HCT116 (cell line): ENCODE measurements around the gene C1QTNF9B. TPM values are rescaled to one million over a fixed set of nuclear protein-coding genes. Genes with fewer than 3 reads are reported as not detected.

Experiments
- ATAC-seq: fragments of 200-7000 bp; cut with Tn5 transposase; 2 replicates; pipeline ENCODE4 v1.9.1; 2020; ENCODE audit warnings: mild to moderate bottlenecking, moderate library complexity
- BruUV-seq: library from RNA; stranded (reverse); fragments of 400-500 nt; replicated peaks from 2 replicates; lab custom pipeline; 2021; lab: Mats Ljungman, UMichigan
- CTCF ChIA-PET: fragments of 300-600 bp; sonication (Branson Sonifier 250); formaldehyde crosslinking; loops from one replicate; lab custom pipeline; 2021; ENCODE audit warnings: antibody characterized with exemption; lab: Charles Lee
- POLR2A ChIA-PET: fragments of 300-600, 350-600 bp; sonication (Branson Sonifier 250); formaldehyde crosslinking; loops from one replicate; lab custom pipeline; 2021; ENCODE audit warnings: antibody characterized with exemption; lab: Charles Lee
- RAD21 ChIA-PET, 2 experiments: fragments of 300-600 bp; sonication (Branson Sonifier 250); formaldehyde crosslinking; loops; one replicate each; lab custom pipeline; 2023; ENCODE audit warnings: low total read pairs in 2 of 2; ENCODE audit not compliant: uncharacterized antibody in 2 of 2, unreplicated experiment in 2 of 2, low non-redundant PET in 1 of 2; lab: Charles Lee
- DNase-seq: peaks from one replicate; pipeline ENCODE4 v3.0.0-alpha.2; 2010; ENCODE audit warnings: low read depth, low spot score
- H2AFZ ChIP-seq: fragments of 200-600 bp; shearing (Covaris generic), sonication (generic); 2 replicates; pipeline ENCODE4 v1.6.1; 2017; ENCODE audit warnings: low read depth, mixed run types, mixed read lengths, antibody characterized with exemption, low read length; ENCODE audit not compliant: poor library complexity, severe bottlenecking
- H3K27ac ChIP-seq: 2 replicates; pipeline ENCODE4 v1.5.1; 2012; ENCODE audit warnings: low read depth, low read length
- H3K27me3 ChIP-seq: fragments of 200-600 bp; sonication (generic); 2 replicates; pipeline ENCODE4 v1.6.1; 2016; ENCODE audit warnings: mixed run types, low read length, mixed read lengths; ENCODE audit not compliant: insufficient read depth
- H3K36me3 ChIP-seq, 2 experiments: fragments of 200-500 bp in 1 of 2; fragments of 200-600 bp in 1 of 2; sonication (Bioruptor generic) in 1 of 2; sonication (generic) in 1 of 2; 2 replicates each; pipeline versions ENCODE4 v1.5.1 to v1.6.1; 2014 to 2016; ENCODE audit warnings: low read length in 2 of 2, inconsistent platforms in 1 of 2, mixed read lengths in 1 of 2, mixed run types in 1 of 2; ENCODE audit not compliant: insufficient read depth in 2 of 2, control insufficient read depth in 1 of 2
- H3K4me1 ChIP-seq, 2 experiments: fragments of 200-600 bp in 1 of 2; sonication (generic) in 1 of 2; 2 replicates each; pipeline versions ENCODE4 v1.5.1 to v1.6.1; 2012 to 2017; ENCODE audit warnings: low read length in 2 of 2, inconsistent platforms in 1 of 2, mild to moderate bottlenecking in 1 of 2, mixed read lengths in 1 of 2, mixed run types in 1 of 2, moderate library complexity in 1 of 2; ENCODE audit not compliant: insufficient read depth in 2 of 2, control insufficient read depth in 1 of 2
- H3K4me2 ChIP-seq: fragments of 200-600 bp; sonication (generic); 2 replicates; pipeline ENCODE4 v1.6.1; 2017; ENCODE audit warnings: mixed run types, low read length, mixed read lengths
- H3K4me3 ChIP-seq, 2 experiments: fragments of 200-600 bp in 1 of 2; sonication (generic) in 1 of 2; replicated peaks in 1 of 2; 2 replicates each; pipeline ENCODE4 v1.5.1; 2011 to 2016; ENCODE audit warnings: low read length in 2 of 2, control low read depth in 1 of 2, low read depth in 1 of 2, mild to moderate bottlenecking in 1 of 2, mixed read lengths in 1 of 2, mixed run types in 1 of 2
- H3K79me2 ChIP-seq: fragments of 200-600 bp; sonication (generic); 2 replicates; pipeline ENCODE4 v1.6.1; 2017; ENCODE audit warnings: mild to moderate bottlenecking, mixed run types, low read length, moderate library complexity, mixed read lengths; ENCODE audit not compliant: insufficient read depth
- H3K9ac ChIP-seq: fragments of 200-600 bp; sonication (generic); 2 replicates; pipeline ENCODE4 v1.6.1; 2016; ENCODE audit warnings: low read length, mixed read lengths
- H3K9me2 ChIP-seq: fragments of 200-600 bp; sonication (generic), shearing (Covaris generic); 2 replicates; pipeline ENCODE4 v1.6.1; 2017; ENCODE audit warnings: mixed run types, mild to moderate bottlenecking, moderate library complexity; ENCODE audit not compliant: insufficient read depth
- H3K9me3 ChIP-seq, 2 experiments: fragments of 200-500 bp in 1 of 2; fragments of 200-600 bp in 1 of 2; sonication (Bioruptor generic) in 1 of 2; sonication (generic) in 1 of 2; 2 replicates each; pipeline ENCODE4 v1.6.1; 2014 to 2017; ENCODE audit warnings: low read length in 2 of 2, mixed read lengths in 2 of 2, inconsistent platforms in 1 of 2, low read depth in 1 of 2, mild to moderate bottlenecking in 1 of 2, mixed run types in 1 of 2, moderate library complexity in 1 of 2; ENCODE audit not compliant: control insufficient read depth in 1 of 2, insufficient read depth in 1 of 2
- H4K20me1 ChIP-seq: fragments of 200-600 bp; sonication (generic), shearing (Covaris generic); 2 replicates; pipeline ENCODE4 v1.6.1; 2017; ENCODE audit warnings: mixed run types, mild to moderate bottlenecking, moderate library complexity; ENCODE audit not compliant: insufficient read depth
- EGR1 ChIP-seq: IDR thresholded peaks from 2 replicates; pipeline ENCODE4 v1.6.1; 2012; ENCODE audit warnings: low read depth
- EZH2 ChIP-seq: fragments of 200-600 bp; sonication (generic); IDR thresholded peaks from 2 replicates; pipeline ENCODE4 v1.6.1; 2017; ENCODE audit warnings: antibody characterized with exemption, mixed run types
- EZH2phosphoT487 ChIP-seq: fragments of 200-600 bp; IDR thresholded peaks from 2 replicates; pipeline ENCODE4 v1.6.1; 2018; ENCODE audit warnings: antibody characterized with exemption, borderline replicate concordance
- FOSL1 ChIP-seq: IDR thresholded peaks from 2 replicates; pipeline ENCODE4 v1.6.1; 2012; ENCODE audit warnings: low read depth
- JUND ChIP-seq: IDR thresholded peaks from 2 replicates; pipeline ENCODE4 v1.6.1; 2012
- POLR2A ChIP-seq: IDR thresholded peaks from 2 replicates; pipeline ENCODE4 v1.7.0; 2011; ENCODE audit warnings: borderline replicate concordance; ENCODE audit not compliant: insufficient read depth, insufficient read length; ENCODE audit errors: extremely low read depth
- POLR2AphosphoS5 ChIP-seq: IDR thresholded peaks from 2 replicates; pipeline ENCODE4 v1.6.1; 2011; ENCODE audit warnings: mild to moderate bottlenecking, low read depth, low read length, moderate library complexity
- SIN3A ChIP-seq: IDR thresholded peaks from 2 replicates; pipeline ENCODE4 v1.6.1; 2012; ENCODE audit warnings: low read depth
- ZFX ChIP-seq: fragments of 450-650 bp; IDR thresholded peaks from 2 replicates; pipeline ENCODE4 v1.6.1; 2017
- intact Hi-C: fragments of 100-400 bp; cut with micrococcal nuclease; formaldehyde crosslinking; loops from 2 replicates; pipeline ENCODE4 v1.10.0; 2022
- total RNA-seq: library from RNA; stranded (reverse); gene quantifications from one replicate; pipeline ENCODE4 v1.2.1, GENCODE V29; 2021; ENCODE audit not compliant: unreplicated experiment
- TF ChIP-seq, protein P1 (sequence below), 3 experiments: fragments of 200-600 bp in 1 of 3; sonication (generic) in 1 of 3; IDR thresholded peaks in 2 of 3; conservative IDR thresholded peaks in 1 of 3; 2 replicates each; pipeline ENCODE4 v1.5.1; 2012 to 2017; ENCODE audit warnings: low read depth in 2 of 3, low read length in 2 of 3, antibody characterized with exemption in 1 of 3, borderline replicate concordance in 1 of 3, control low read depth in 1 of 3, mild to moderate bottlenecking in 1 of 3, mixed read lengths in 1 of 3, mixed run types in 1 of 3, moderate library complexity in 1 of 3; ENCODE audit not compliant: insufficient read depth in 1 of 3
- TF ChIP-seq, protein P2 (sequence below): IDR thresholded peaks from 2 replicates; pipeline ENCODE4 v1.6.1; 2012

Gene C1QTNF9B
- total RNA-seq, 1 experiment from 2014 or later: not detected

GRCh38 chr13:23858546-23858945 lies 38.8 kb downstream of the C1QTNF9B start:
- H2AFZ ChIP-seq: no peak overlapping the region
- intact Hi-C loops: no loop called here
- H3K36me3 ChIP-seq: peaks cover 0 to 2% of the 10 kb centered on the region in 2 experiments; a peak in 1 of 4 replicates
- CTCF ChIA-PET: no interaction called here
- H3K9me2 ChIP-seq: no peaks in the 10 kb centered on the region
- no peak overlapping the region for H3K9ac ChIP-seq
- no peaks in the 10 kb centered on the region for H4K20me1 ChIP-seq
- ATAC-seq: no peak
- H3K79me2 ChIP-seq: no peaks in the 10 kb centered on the region
- no peaks in the 10 kb centered on the region for H3K9me3 ChIP-seq
- H3K4me3 ChIP-seq: no peak overlapping the region
- H3K27me3 ChIP-seq: no peaks in the 10 kb centered on the region
- no peaks in the 10 kb centered on the region for H3K4me1 ChIP-seq
- no peak for DNase-seq
- H3K27ac ChIP-seq: no peak overlapping the region
- TF ChIP-seq ZFX (no peak), SIN3A (no peak), JUND (no peak), POLR2A (no peak), FOSL1 (no peak), EZH2phosphoT487 (no peak), EGR1 (no peak), EZH2 (no peak), POLR2AphosphoS5 (no peak)
- TF ChIP-seq, protein P1, sequence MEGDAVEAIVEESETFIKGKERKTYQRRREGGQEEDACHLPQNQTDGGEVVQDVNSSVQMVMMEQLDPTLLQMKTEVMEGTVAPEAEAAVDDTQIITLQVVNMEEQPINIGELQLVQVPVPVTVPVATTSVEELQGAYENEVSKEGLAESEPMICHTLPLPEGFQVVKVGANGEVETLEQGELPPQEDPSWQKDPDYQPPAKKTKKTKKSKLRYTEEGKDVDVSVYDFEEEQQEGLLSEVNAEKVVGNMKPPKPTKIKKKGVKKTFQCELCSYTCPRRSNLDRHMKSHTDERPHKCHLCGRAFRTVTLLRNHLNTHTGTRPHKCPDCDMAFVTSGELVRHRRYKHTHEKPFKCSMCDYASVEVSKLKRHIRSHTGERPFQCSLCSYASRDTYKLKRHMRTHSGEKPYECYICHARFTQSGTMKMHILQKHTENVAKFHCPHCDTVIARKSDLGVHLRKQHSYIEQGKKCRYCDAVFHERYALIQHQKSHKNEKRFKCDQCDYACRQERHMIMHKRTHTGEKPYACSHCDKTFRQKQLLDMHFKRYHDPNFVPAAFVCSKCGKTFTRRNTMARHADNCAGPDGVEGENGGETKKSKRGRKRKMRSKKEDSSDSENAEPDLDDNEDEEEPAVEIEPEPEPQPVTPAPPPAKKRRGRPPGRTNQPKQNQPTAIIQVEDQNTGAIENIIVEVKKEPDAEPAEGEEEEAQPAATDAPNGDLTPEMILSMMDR (IDR thresholded peaks at IDR 0.05 in 2 of 3, conservative IDR thresholded peaks at IDR 0.05 in 1 of 3; ENCODE audit: borderline replicate concordance in 1 of 3, insufficient read depth in 1 of 3, low read depth in 2 of 3, low read length in 2 of 3): no peak
- TF ChIP-seq, protein P2, sequence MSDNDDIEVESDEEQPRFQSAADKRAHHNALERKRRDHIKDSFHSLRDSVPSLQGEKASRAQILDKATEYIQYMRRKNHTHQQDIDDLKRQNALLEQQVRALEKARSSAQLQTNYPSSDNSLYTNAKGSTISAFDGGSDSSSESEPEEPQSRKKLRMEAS: no peak
- TF ChIP-seq, all 23 proteins: peak for 0
- H3K4me2 ChIP-seq: no peak overlapping the region
- no TSS peak for BruUV-seq
- POLR2A ChIA-PET: no interaction called here
- RAD21 ChIA-PET: no interaction called here
